Hematopoietic multipotent progenitor cell treated with erythropoietin and hydrocortisone succinate and interleukin-3 and kit ligand, for 6 days (in vitro differentiated cells): ENCODE results near the gene SUN3.
"Not testable (repeated sequence)": the region's sequence is repeated elsewhere in the genome, so short reads cannot be mapped to it uniquely, and the experiment has no call there.

Source experiments
- DNase-seq: peaks from one replicate; pipeline ENCODE4 v3.0.0-alpha.2; 2015

SUN3 gene

DNA sequence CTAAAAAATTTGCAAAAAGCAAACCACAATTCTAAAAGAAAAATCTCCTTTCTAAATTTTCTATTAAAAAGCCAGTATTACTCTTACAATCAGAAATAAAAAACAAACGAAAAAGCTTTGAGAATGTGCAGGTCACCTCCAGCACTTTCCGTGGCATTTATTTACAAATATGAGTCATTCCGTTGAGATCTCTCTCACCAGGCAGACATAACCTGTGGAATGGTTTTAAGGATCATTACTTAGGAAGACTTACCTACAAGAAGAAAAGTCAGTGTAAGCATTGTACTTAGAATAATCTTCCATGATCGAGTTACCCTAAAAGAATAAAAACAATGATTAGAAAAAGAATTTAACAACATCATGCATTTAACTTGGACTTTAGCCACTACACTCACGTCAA is 3.3 kb downstream of the SUN3 start:
- DNase-seq, result no peak

- no peak for DNase-seq
Observed at GRCh38 chr7:48017674-48018073, 11.2 kb downstream of the SUN3 start.

- DNase-seq, result no peak
Observed at GRCh38 chr7:48016641-48017040, 12.3 kb downstream of the SUN3 start.

GRCh38 chr7:48011951-48012350 is 17.0 kb downstream of the SUN3 start:
- DNase-seq, result no peak

DNA sequence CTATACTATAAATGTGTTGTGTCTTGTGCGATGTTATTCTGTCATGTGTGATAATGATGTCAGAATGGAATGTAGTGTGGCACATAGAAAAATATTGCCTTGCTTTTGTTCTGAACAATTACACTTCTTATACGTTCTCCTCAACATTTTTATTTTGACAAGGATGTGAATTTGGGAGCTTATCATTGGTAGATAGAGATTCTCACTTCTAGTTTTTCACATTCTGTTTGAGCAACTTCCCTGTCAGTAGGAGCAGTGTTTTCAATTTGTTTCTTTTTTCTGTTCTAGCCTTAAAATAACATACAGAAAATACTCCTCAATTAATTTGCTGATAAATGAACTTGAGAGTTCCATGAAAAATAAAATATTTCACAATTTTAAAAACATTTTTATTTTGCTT is 17.6 kb downstream of the SUN3 start:
- no peak for DNase-seq

GRCh38 chr7:48009954-48010353 is 19.0 kb downstream of the SUN3 start:
- no peak for DNase-seq

DNA sequence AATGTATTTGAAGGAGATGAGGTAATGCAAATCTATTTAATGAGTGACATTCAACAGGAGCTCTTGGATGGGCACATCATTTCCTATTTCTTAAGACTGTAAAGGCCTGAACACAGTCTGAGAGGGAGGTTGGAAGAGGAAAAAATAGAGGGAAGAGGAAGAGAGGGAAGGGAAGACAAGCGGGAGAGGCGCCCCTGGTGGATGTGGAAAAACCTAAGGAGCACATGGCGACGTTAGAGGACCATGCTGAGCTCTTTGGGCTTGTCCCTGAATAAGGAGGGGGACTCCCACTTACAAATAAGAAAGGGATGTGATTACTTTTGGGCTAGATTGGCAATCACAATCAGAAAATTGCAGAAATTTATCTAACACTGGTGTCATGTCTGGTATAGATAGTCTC is 19.6 kb downstream of the SUN3 start:
- no peak for DNase-seq

DNA sequence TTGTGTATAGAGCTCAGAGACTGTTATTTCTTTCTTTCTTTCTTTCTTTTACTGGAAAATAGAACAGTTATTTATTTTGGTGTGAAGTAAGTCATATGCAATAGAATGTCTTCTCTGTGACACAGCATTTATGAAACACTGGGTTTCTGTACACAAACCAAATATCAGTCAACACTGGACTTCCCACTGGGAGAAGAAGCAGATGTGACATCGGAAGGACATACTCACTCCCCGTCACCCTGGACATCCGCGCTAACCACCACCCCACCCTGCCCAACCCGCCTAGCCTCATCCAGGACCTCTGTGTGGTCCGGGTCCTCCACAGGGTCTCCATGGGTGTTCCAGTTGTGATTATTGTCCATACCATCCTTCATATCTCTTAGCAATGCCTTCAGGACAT is 22.0 kb downstream of the SUN3 start:
- no peak for DNase-seq

GRCh38 chr7:48004638-48005037 is 24.3 kb downstream of the SUN3 start:
- DNase-seq, result no peak

GRCh38 chr7:48004032-48004431 is 24.9 kb downstream of the SUN3 start:
- no peak for DNase-seq

GRCh38 chr7:48000164-48000563 is 28.7 kb downstream of the SUN3 start:
- not testable (repeated sequence) for DNase-seq

GRCh38 chr7:47999413-47999812 is 29.5 kb downstream of the SUN3 start:
- DNase-seq, result no peak

DNA sequence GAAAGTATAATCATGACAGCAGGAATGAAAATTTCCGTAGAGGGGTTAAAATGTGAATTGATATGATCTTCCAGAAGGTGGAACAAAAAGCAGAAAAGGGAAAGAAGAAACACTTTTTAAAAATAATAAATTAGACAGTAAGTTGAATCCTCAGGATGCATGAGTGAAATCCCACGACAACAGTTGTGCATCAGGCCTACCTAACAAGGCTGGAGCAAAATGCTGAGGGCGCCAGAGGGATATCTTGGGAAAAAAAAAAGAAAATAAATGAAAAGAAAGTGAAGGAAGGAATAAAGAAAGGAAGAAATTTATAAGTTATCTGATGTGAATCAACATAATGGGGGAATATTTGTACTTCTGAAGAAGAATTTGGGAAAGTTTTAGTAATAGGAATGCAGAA is 36.5 kb downstream of the SUN3 start:
- DNase-seq, result peak; percentile 9

DNA sequence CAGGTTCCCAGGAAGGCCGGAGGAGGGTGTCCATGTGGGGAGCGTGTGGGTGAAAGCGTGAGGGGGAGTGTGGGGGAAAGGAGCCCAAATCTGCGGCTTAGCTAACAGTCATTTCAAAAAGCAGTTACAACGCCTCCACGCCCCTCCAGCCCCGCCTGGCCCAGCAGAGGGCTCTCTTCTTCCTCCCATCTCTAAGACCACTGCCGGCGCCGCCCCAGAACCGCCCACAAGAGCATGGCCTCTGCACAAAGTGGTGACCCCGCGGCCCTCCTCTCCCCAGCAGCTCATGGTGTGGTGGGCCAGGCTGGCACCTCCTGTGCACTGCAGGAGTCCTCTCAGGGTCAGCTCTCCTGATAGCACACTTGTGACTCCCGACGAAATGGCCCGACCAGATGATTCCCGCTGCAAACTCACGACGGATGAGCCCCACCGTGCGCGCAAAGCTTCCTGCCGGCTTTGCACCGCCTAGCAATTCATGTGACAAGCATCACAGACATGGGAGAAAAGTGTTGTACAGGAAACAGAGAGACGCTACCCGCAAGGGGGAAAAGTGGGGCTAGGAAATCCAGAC is 37.1 kb downstream of the SUN3 start:
- peak; percentile 94 for DNase-seq

GRCh38 chr7:47991270-47991669 is 37.6 kb downstream of the SUN3 start:
- DNase-seq, result peak; percentile 26

DNA sequence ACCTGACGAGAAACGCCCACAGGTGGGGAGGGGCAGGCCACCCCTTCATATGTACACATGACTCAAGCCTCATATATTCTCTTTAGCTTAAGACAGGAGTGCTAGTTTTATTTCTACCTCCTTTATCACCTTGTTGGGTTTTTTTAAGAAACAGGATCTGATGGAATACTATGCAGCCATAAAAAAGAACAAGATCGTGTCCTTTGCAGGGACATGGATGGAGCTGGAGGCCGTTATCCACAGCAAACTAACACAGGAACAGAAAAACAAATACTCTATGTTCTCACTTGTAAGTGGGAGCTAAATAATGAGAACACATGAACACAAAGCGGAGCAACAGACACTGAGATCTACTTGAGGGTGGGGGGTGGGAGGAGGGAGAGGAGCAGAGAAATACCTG is 38.3 kb downstream of the SUN3 start:
- DNase-seq, result no peak

DNA sequence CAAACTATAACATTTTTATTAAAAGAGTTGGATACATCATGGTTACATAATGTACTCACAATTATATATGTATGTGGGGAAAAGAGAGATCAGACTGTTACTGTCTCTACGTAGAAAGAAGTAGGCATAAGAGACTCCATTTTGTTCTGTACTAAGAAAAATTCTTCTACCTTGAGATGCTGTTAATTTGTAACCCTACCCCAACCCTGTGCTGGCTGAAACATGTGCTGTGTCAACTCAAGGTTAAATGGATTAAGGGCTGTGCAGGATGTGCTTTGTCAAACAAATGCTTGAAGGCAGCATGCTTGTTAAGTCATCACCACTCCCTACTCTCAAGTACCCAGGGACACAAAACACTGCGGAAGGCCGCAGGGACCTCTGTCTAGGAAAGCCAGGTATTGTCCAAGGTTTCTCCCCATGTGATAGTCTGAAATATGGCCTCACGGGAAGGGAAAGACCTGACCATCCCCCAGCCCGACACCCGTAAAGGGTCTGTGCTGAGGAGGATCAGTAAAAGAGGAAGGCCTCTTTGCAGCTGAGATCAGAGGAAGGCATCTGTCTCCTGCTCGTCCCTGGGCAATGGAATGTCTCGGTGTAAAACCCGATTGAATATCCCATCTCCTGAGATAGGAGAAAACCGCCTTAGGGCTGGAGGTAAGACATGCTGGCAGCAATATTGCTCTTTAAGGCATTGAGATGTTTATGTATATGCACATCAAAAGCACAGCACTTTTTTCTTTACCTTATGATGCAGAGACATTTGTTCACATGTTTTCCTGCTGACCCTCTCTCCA is 39.1 kb downstream of the SUN3 start:
- not testable (repeated sequence) for DNase-seq

GRCh38 chr7:47988496-47989386 is 40.2 kb downstream of the SUN3 start:
- DNase-seq, result peak; percentile 55

DNA sequence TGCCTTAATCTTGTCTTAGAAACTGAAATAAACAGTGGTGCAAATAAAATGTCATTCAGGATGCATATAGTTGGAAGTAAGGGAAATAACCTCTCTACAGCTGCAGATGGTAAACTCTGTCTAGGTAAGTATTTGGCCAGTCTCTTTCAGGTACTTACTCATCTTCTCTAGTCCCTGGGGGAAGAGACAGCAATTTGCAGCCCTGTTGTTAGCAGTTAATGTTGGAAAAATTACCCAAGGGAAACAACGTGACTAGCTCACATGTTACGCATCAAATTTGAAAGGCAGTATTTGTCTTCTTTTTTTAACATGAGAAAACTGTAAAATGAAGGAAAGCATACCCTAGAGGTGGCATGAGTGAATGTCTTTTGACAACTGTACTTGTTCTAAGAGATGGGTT is 46.3 kb downstream of the SUN3 start:
- no peak for DNase-seq

GRCh38 chr7:47980648-47981047 is 48.3 kb downstream of the SUN3 start:
- DNase-seq, result not testable (repeated sequence)

- DNase-seq, result peak; percentile 24
Observed at GRCh38 chr7:47979832-47980181, 49.1 kb downstream of the SUN3 start.

GRCh38 chr7:47979145-47979831 is 49.6 kb downstream of the SUN3 start, which contains the start of gene HUS1:
HUS1 (minus strand) TSS chr7:47979615; CDS start chr7:47979519, 96 bp downstream.
- DNase-seq, result peak; percentile 97

DNA sequence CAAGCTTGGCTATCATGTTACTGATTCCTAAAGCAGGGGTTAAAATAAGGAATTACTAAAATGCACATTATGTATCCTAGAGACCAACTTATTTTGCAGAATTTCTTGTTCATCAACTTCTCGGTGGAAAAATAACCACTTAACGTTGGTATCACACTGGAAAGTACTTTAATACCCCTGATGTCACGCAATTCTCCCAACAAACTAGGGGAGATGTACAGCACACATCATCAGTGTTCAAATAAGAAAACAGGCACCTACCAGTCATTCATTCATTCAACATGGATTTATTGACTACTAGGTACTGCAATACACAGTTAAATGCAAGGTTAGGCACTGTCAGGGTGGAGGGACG is 50.1 kb downstream of the SUN3 start:
- DNase-seq, result no peak
